Measurements from ENCODE around the gene SPSB3.

The SPSB3 gene

GRCh38 chr16:1782408-1783264 is at the start of gene SPSB3, which contains the start of gene NUBP2 (continued):
- TF ChIP-seq ZNF513 (tag by site-specific recombination; IDR thresholded peaks at IDR 0.05) (no peak), ZNF518A (tag by site-specific recombination; conservative IDR thresholded peaks at IDR 0.05; ENCODE audit: low read depth) (peak; percentile 70), ZNF660 (tag by site-specific recombination; IDR thresholded peaks at IDR 0.05) (peak; percentile 76; the same call in 1 of the 2 replicates), ZNF830 (tag by site-specific recombination; IDR thresholded peaks at IDR 0.05; ENCODE audit: low read depth) (no peak), ZBTB8A (tag by site-specific recombination; IDR thresholded peaks at IDR 0.05) (no peak), ZNF37A (tag by site-specific recombination; IDR thresholded peaks at IDR 0.05) (0 out of 2 replicates have a peak, but pooled peaks have one; percentile 11), ZNF223 (tag by site-specific recombination; IDR thresholded peaks at IDR 0.05) (no peak), ZIC2 (tag by site-specific recombination; IDR thresholded peaks at IDR 0.05) (0 out of 2 replicates have a peak, but pooled peaks have one; percentile 5), ZFHX2 (tag by site-specific recombination; conservative IDR thresholded peaks at IDR 0.05) (peak; percentile 76), ZNF610 (tag by site-specific recombination; IDR thresholded peaks at IDR 0.05; ENCODE audit: borderline replicate concordance) (no peak), KLF1 (tag by site-specific recombination; IDR thresholded peaks at IDR 0.05) (peak; percentile 14; the same call in 1 of the 2 replicates), ZNF510 (tag by site-specific recombination; IDR thresholded peaks at IDR 0.05; ENCODE audit: insufficient replicate concordance) (no peak), ZBTB17 (tag by site-specific recombination; IDR thresholded peaks at IDR 0.05) (peak; percentile 29; the same call in 1 of the 2 replicates), ZNF843 (tag by site-specific recombination; IDR thresholded peaks at IDR 0.05) (0 out of 2 replicates have a peak, but pooled peaks have one; percentile 9), SP2 (tag by site-specific recombination; IDR thresholded peaks at IDR 0.05) (peak; percentile 99), ELK4 (IDR thresholded peaks at IDR 0.05; ENCODE audit: borderline replicate concordance, low read depth, low read length) (peak; percentile 86), ZNF621 (tag by site-specific recombination; IDR thresholded peaks at IDR 0.05) (no peak), ZNF501 (tag by site-specific recombination; IDR thresholded peaks at IDR 0.05) (no peak), MEIS1 (CRISPR knock-in tag; IDR thresholded peaks at IDR 0.05; ENCODE audit: borderline replicate concordance) (no peak), ZNF366 (tag by site-specific recombination; conservative IDR thresholded peaks at IDR 0.05) (no peak), ZNF19 (tag by site-specific recombination; IDR thresholded peaks at IDR 0.05; ENCODE audit: low read depth) (no peak)
- TF ChIP-seq, protein P1, sequence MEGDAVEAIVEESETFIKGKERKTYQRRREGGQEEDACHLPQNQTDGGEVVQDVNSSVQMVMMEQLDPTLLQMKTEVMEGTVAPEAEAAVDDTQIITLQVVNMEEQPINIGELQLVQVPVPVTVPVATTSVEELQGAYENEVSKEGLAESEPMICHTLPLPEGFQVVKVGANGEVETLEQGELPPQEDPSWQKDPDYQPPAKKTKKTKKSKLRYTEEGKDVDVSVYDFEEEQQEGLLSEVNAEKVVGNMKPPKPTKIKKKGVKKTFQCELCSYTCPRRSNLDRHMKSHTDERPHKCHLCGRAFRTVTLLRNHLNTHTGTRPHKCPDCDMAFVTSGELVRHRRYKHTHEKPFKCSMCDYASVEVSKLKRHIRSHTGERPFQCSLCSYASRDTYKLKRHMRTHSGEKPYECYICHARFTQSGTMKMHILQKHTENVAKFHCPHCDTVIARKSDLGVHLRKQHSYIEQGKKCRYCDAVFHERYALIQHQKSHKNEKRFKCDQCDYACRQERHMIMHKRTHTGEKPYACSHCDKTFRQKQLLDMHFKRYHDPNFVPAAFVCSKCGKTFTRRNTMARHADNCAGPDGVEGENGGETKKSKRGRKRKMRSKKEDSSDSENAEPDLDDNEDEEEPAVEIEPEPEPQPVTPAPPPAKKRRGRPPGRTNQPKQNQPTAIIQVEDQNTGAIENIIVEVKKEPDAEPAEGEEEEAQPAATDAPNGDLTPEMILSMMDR (tag by site-specific recombination; IDR thresholded peaks at IDR 0.05): no peak
- TF ChIP-seq, protein P2, sequence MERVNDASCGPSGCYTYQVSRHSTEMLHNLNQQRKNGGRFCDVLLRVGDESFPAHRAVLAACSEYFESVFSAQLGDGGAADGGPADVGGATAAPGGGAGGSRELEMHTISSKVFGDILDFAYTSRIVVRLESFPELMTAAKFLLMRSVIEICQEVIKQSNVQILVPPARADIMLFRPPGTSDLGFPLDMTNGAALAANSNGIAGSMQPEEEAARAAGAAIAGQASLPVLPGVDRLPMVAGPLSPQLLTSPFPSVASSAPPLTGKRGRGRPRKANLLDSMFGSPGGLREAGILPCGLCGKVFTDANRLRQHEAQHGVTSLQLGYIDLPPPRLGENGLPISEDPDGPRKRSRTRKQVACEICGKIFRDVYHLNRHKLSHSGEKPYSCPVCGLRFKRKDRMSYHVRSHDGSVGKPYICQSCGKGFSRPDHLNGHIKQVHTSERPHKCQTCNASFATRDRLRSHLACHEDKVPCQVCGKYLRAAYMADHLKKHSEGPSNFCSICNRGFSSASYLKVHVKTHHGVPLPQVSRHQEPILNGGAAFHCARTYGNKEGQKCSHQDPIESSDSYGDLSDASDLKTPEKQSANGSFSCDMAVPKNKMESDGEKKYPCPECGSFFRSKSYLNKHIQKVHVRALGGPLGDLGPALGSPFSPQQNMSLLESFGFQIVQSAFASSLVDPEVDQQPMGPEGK (tag by site-specific recombination; IDR thresholded peaks at IDR 0.05): peak; percentile 39
- TF ChIP-seq, protein P3, sequence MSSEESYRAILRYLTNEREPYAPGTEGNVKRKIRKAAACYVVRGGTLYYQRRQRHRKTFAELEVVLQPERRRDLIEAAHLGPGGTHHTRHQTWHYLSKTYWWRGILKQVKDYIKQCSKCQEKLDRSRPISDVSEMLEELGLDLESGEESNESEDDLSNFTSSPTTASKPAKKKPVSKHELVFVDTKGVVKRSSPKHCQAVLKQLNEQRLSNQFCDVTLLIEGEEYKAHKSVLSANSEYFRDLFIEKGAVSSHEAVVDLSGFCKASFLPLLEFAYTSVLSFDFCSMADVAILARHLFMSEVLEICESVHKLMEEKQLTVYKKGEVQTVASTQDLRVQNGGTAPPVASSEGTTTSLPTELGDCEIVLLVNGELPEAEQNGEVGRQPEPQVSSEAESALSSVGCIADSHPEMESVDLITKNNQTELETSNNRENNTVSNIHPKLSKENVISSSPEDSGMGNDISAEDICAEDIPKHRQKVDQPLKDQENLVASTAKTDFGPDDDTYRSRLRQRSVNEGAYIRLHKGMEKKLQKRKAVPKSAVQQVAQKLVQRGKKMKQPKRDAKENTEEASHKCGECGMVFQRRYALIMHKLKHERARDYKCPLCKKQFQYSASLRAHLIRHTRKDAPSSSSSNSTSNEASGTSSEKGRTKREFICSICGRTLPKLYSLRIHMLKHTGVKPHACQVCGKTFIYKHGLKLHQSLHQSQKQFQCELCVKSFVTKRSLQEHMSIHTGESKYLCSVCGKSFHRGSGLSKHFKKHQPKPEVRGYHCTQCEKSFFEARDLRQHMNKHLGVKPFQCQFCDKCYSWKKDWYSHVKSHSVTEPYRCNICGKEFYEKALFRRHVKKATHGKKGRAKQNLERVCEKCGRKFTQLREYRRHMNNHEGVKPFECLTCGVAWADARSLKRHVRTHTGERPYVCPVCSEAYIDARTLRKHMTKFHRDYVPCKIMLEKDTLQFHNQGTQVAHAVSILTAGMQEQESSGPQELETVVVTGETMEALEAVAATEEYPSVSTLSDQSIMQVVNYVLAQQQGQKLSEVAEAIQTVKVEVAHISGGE (tag by site-specific recombination; conservative IDR thresholded peaks at IDR 0.05; ENCODE audit: low read depth): peak; percentile 68
